HUES6 (cell line): ENCODE measurements around the gene FBLN2.
"Not testable (repeated sequence)": the region's sequence is repeated elsewhere in the genome, so short reads cannot be mapped to it uniquely, and the experiment has no call there.

Experiments
- H3K27ac ChIP-seq: 2 replicates; pipeline ENCODE4 v1.7.0; 2013; ENCODE audit warnings: low read depth, mild to moderate bottlenecking, low read length, inconsistent platforms
- H3K27me3 ChIP-seq: 2 replicates; pipeline ENCODE4 v1.6.1; 2013; ENCODE audit warnings: low read length; ENCODE audit not compliant: control insufficient read depth, insufficient read depth
- H3K36me3 ChIP-seq: 2 replicates; pipeline ENCODE4 v1.6.1; 2013; ENCODE audit warnings: low read length; ENCODE audit not compliant: control insufficient read depth, insufficient read depth
- H3K4me1 ChIP-seq: 2 replicates; pipeline ENCODE4 v1.6.1; 2013; ENCODE audit warnings: low read length; ENCODE audit not compliant: control insufficient read depth, insufficient read depth
- H3K4me3 ChIP-seq: 2 replicates; pipeline ENCODE4 v1.5.1; 2013; ENCODE audit warnings: low read depth, low read length
- H3K9ac ChIP-seq: one replicate; pipeline ENCODE4 v1.6.1; 2013; ENCODE audit warnings: mild to moderate bottlenecking, low read length
- H3K9me3 ChIP-seq: 2 replicates; pipeline ENCODE4 v1.6.1; 2013; ENCODE audit warnings: low read depth, low read length; ENCODE audit not compliant: control insufficient read depth, insufficient read depth

Gene FBLN2

DNA sequence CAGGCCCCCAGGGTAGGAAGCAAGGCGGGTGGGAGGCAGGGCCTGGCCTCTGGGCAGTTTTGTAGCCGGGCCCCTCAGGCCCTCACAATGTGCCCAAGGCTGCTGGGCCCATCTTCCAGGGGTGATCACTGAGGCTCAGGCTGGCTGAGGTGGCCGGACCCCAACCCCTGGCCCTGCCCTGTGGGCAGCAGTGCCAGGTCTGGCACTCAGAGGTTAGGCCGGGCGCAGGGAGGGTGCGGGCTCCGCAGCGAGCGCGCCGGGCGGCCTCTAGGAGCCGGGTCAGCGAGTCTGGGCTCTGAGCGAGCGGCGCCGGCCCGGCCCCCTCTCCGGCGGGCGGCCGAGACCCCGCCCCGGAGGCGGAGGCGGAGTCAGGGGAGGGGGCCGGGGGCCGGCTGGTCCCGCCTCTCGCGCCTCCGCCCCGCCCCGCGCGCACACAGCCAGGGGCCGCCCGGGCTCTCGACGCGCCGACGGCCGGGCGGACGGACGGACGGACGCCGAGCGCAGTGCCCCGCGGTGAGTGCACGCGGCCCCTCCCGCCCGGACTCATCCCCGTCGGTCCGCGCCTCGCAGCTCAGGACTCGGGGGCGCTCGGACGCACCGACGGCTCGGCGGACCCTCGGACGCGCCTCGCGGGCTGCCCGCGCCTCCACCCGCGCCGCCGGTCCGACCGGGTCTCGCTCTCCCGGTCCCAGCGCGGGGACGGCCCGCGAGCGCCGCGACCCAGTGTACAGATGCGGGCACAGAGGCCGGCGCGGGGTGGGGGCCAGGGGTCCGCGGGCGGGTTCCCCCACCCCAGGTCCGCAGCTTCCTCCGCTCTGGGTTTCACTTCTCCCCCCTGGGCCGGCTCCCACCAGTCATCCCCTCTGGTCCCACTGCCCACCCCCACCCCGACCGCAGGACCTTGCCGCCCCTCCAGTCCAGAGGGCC lies at the start of gene FBLN2:
Gene FBLN2 (plus strand): TSS at position 430 of the 927 bp plus-strand sequence. CDS start 21,231 bp downstream, outside the sequence.
- Histone ChIP-seq H3K9ac (no peak within 1 kb of the TSS), H3K4me1 (peaks cover 35% of the 10 kb centered on the region), H3K36me3 (no peaks in the 10 kb centered on the region), H3K27me3 (peaks cover 10% of the 10 kb centered on the region), H3K9me3 (no peaks in the 10 kb centered on the region), H3K4me3 (peak within 1 kb of the TSS; percentile 53), H3K27ac (no peak within 1 kb of the TSS)

DNA sequence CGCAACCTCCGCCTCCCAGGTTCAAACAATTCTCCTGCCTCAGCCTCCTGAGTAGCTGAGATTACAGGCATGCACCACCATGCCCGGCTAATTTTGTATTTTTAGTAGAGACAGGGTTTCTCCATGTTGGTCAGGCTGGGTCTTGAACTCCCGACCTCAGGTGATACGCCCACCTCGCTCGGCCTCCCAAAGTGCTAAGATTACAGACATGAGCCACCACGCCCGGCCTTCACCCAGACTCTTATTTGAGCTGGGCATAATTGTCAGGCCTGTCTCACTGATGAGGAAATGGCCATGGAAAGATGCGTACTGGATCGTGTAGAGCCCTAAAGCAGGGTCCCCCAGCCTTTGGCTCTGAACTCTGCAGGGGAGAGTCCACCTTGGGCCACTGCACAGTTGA lies 49.7 kb upstream of the FBLN2 start:
- H3K9me3 ChIP-seq, H3K9ac ChIP-seq, H3K4me3 ChIP-seq, H3K36me3 ChIP-seq, H3K27ac ChIP-seq, H3K27me3 ChIP-seq, H3K4me1 ChIP-seq: not testable (repeated sequence)

DNA sequence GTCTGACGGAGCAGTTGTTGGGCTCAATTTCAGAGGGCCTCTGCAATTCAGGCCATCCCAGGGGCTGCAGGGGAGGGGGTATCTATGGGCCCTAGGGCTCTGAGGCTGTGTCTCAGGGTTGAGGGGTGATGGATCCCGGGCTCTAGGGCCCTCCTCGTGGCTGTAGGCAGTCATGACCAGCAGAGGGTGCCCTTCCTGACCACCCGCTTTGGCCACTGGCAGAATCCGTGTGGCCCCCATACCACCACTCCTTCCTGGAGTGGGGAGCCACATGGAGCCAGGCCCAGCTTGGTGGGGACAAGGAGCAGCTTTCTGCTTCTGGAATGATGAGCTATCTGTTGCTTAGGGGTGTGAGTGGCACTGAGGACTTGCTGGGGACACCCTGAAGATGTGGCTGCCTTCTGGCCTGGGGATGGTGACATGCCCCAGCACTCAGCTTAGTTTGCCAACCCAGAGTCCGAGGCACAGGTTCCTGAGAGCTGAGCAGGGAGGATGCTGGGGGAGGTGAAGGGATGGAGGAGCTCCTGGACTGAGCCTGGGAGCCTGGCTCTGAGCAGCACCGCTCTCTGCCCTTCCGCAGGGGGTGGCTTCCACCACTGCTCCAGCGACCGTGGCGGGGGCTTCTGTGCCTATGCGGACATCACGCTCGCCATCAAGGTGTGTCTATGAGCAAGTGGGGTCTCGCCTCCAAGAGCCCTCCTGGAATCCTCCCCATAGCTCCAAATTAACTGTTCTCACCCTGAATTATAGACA lies 48.6 kb upstream of the FBLN2 start:
- H3K4me1 ChIP-seq, result peaks cover 3% of the 10 kb centered on the region; the same call in 1 of the 2 replicates
- H3K4me3 ChIP-seq, result no peak overlapping the region
- no peaks in the 10 kb centered on the region for H3K27me3 ChIP-seq
- H3K27ac ChIP-seq, result no peak overlapping the region
- H3K36me3 ChIP-seq, result no peaks in the 10 kb centered on the region
- no peak overlapping the region for H3K9ac ChIP-seq
- H3K9me3 ChIP-seq, result no peaks in the 10 kb centered on the region

DNA sequence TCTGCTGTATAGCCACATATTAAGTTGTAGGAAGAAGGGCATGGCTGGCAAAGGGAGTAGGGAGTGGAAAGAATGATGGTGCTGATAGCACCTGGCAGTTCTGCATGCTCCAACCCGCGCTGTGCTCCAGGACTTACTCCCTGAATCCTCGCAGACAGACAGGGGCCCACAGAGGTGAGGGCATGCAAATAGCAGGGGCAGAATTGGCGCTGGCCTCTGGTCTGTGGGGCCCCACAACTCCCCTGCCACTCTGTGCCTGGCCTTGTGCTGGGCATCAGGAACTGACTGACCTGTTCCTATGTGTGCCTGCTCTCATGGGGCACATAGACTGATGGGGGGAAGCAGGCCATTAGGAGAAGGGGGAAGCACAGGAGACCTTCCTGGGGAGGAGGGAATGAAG lies 47.9 kb upstream of the FBLN2 start:
- H3K9me3 ChIP-seq, result no peaks in the 10 kb centered on the region
- H3K27me3 ChIP-seq, result no peaks in the 10 kb centered on the region
- no peak overlapping the region for H3K27ac ChIP-seq
- peaks cover 8% of the 10 kb centered on the region; the same call in 1 of the 2 replicates for H3K4me1 ChIP-seq
- no peak overlapping the region for H3K4me3 ChIP-seq
- H3K9ac ChIP-seq, result no peak overlapping the region
- H3K36me3 ChIP-seq, result no peaks in the 10 kb centered on the region

DNA sequence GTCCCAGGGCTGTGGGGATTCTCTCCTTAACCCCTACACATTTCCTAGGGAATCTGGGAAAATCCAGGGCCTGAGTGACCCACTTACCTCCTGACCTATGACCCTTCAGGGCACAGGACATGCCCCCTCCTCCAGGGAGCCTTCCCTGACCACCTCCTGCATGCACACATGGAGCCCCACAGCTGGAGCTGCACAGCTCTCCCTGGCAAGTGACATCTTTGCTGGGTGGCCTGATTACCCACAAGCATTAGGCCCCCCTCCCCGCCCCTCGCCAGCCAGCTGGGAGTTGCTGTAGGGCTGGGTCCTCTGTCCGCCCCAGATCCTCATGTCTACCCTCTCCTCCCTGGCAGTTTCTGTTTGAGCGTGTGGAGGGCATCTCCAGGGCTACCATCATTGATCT lies 47.4 kb upstream of the FBLN2 start:
- Histone ChIP-seq H3K36me3 (no peaks in the 10 kb centered on the region), H3K9me3 (no peaks in the 10 kb centered on the region), H3K9ac (no peak overlapping the region), H3K27me3 (no peaks in the 10 kb centered on the region), H3K4me3 (no peak overlapping the region), H3K4me1 (peaks cover 7% of the 10 kb centered on the region; the same call in 1 of the 2 replicates), H3K27ac (no peak overlapping the region)

DNA sequence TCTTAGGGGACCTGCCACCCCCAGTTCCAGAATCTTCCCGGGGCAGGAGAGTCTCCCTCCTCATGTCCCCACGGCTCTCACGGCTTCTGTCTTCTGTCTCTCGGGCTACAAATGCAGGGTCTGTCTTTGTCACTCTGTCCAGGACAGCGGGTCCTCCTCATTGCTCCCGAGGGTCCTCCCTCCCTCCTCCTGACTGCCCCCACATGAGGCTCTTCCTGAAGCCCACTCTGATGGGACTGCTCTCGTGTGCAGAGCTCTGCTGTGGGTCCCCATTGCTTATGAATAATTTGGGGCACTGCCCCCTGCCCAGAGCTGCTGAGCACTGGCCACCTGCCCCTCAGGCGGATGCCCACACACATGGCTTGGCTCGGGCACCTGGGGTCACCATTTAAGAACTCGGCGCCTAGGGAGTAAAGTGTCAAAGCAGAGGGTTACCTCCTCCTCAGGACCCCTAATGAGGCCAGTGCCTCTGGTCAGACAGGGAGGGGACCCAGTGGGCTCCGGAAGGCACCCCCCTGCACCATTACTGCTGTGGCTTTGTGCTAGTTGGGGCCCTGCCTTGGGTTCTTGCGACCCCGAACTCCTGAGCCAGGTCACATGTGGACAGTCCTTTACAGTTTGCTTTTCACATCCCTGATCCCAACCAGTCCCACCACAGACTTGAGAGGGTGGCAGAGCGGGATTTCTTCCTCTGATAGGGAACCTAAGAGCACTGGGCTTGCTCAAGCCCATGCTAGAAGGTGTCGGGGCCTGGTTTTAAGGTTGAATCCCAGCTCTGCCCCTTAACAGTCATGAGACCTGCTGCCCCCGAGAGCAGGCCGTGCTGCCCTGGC lies 46.8 kb upstream of the FBLN2 start:
- Histone ChIP-seq H3K9me3 (no peaks in the 10 kb centered on the region), H3K36me3 (no peaks in the 10 kb centered on the region), H3K4me3 (no peak overlapping the region), H3K9ac (peak overlapping the region; percentile 7), H3K27ac (no peak overlapping the region), H3K4me1 (peaks cover 7% of the 10 kb centered on the region; the same call in 1 of the 2 replicates), H3K27me3 (no peaks in the 10 kb centered on the region)

DNA sequence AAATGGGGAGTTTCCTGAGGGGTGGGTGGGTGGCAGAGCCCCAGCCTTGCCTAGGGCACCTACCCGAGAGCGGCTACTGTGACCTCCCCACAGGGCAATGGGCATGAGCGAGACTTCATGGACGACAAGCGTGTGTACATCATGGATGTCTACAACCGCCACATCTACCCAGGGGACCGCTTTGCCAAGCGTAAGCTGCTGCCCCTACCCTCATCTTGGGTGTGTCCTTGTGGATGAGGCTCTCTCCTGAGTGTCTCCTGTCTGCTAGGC lies 46.2 kb upstream of the FBLN2 start:
- Histone ChIP-seq H3K4me3 (no peak overlapping the region), H3K4me1 (peaks cover 12% of the 10 kb centered on the region; the same call in 1 of the 2 replicates), H3K27me3 (no peaks in the 10 kb centered on the region), H3K9ac (no peak overlapping the region), H3K36me3 (no peaks in the 10 kb centered on the region), H3K27ac (no peak overlapping the region), H3K9me3 (no peaks in the 10 kb centered on the region)

DNA sequence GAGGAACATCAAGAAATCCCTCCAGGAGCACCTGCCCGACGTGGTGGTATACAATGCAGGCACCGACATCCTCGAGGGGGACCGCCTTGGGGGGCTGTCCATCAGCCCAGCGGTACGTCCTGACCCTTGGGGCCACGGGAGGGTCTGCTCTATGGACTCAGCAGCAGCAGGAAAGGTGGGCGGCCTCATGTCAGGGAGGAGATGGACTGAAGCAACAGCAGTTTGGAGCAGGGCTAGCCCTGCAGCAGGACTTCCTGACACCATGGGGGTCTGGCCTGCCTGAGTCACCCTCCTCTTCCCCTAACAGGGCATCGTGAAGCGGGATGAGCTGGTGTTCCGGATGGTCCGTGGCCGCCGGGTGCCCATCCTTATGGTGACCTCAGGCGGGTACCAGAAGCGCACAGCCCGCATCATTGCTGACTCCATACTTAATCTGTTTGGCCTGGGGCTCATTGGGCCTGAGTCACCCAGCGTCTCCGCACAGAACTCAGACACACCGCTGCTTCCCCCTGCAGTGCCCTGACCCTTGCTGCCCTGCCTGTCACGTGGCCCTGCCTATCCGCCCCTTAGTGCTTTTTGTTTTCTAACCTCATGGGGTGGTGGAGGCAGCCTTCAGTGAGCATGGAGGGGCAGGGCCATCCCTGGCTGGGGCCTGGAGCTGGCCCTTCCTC lies 44.6 kb upstream of the FBLN2 start:
- Histone ChIP-seq H3K4me1 (peaks cover 20% of the 10 kb centered on the region), H3K9ac (no peak overlapping the region), H3K4me3 (no peak overlapping the region), H3K27me3 (no peaks in the 10 kb centered on the region), H3K9me3 (no peaks in the 10 kb centered on the region), H3K36me3 (no peaks in the 10 kb centered on the region), H3K27ac (no peak overlapping the region)

DNA sequence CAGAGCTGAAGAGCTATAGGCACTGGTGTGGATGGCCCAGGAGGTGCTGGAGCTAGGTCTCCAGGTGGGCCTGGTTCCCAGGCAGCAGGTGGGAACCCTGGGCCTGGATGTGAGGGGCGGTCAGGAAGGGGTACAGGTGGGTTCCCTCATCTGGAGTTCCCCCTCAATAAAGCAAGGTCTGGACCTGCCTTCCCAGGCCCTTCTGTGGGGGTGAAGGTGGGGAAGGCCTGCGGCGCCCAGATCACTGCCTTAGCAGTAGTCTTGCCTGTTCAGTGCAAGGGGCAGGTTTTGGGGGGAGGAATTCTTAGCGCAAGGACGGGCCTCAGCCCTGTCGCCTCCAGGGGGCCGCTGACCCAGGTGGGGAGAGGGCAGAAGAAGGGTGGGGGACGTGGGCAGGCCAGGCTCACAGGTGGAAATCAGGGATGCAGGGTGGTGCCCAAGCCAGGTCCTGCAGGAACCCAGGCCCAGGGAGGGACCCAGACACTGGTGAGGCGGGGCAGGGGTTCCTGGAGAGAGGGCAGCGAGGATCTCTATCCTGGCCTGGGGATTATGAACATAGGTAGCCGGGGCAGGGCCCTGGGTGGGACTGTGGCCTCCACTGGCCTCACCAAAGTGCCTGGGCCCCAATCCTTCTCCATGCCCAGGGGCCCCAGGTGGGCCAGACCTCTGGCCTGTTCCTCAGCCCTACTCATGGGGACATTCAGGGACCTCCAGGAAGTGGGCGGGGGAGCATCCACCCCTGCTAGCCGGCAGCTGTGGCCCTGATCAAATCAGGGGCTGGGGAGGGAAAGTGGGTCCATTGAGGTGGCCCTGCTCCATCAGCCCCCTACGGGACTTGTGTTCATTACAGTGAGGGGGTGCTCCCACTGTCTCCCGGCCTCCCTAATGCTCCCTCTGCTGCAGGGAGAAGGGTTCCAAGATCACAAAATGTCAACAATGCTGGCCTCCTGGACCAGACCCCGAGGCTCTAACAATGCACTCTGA lies 43.5 kb upstream of the FBLN2 start:
- no peak overlapping the region for H3K27ac ChIP-seq

DNA sequence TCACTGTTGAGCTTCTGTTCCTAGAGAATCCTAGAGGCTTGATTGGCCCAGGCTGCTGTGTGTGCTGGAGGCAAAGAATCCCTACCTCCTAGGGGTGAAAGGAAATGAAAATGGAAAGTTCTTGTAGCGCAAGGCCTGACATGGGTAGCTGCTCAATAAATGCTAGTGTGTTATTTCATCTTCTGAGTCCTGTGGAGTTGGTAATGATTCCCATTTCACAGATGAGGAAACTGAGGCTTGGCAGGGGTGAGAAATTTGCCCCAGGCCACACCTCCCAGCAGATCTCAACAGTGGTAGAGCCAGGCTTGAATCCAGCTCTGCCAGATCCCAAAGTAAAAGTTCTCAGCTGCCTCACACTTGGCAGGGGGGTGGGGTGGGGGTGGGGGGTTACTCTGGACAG lies 42.7 kb upstream of the FBLN2 start:
- H3K27ac ChIP-seq, result no peak overlapping the region
- H3K4me1 ChIP-seq, result peaks cover 20% of the 10 kb centered on the region

More for the DNA sequence above, 43.5 kb upstream of the FBLN2 start:
- H3K9me3 ChIP-seq, result no peaks in the 10 kb centered on the region
- no peak overlapping the region for H3K4me3 ChIP-seq
- H3K4me1 ChIP-seq, result peaks cover 20% of the 10 kb centered on the region
- H3K27me3 ChIP-seq, result no peaks in the 10 kb centered on the region
- no peak overlapping the region for H3K9ac ChIP-seq
- no peaks in the 10 kb centered on the region for H3K36me3 ChIP-seq

More for the DNA sequence above, 42.7 kb upstream of the FBLN2 start:
- H3K9me3 ChIP-seq, result no peaks in the 10 kb centered on the region
- no peak overlapping the region for H3K4me3 ChIP-seq
- no peak overlapping the region for H3K9ac ChIP-seq
- no peaks in the 10 kb centered on the region for H3K36me3 ChIP-seq
- H3K27me3 ChIP-seq, result no peaks in the 10 kb centered on the region
